NCI-H2107 treated with DMSO at 0.1 percent for 48 hours (cell line): ENCODE results near the gene SLC2A1.
A peak's percentile ranks its signal among the peaks of the same experiment; 100 is the strongest.

Experiments
- DNase-seq: peaks from one replicate; lab custom pipeline; 2025; ENCODE audit not compliant: unreplicated experiment; lab: John Stamatoyannopoulos, UW

SLC2A1 gene

GRCh38 chr1:42979896-42980800, 21.5 kb upstream of the SLC2A1 start:
- DNase-seq = no peak

DNA sequence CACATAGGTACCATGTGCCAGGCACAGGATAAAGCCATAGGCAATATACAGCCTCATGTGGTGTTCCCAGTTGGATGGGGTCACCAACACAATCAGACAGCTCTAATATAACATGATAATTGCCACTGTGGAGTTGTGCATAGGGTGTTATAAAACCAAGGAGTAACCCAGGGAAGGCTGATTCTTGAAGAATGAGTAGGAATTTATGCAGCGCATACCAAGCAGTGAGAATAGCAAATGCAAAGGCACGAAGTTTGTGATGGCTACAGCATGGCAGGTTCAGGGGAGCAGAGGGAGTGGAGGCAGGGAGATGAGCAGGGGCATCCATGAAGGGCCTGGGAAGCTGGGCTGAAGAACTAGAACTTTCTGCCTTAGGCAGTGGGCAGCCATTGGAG, 20.4 kb upstream of the SLC2A1 start:
- DNase-seq = no peak

DNA sequence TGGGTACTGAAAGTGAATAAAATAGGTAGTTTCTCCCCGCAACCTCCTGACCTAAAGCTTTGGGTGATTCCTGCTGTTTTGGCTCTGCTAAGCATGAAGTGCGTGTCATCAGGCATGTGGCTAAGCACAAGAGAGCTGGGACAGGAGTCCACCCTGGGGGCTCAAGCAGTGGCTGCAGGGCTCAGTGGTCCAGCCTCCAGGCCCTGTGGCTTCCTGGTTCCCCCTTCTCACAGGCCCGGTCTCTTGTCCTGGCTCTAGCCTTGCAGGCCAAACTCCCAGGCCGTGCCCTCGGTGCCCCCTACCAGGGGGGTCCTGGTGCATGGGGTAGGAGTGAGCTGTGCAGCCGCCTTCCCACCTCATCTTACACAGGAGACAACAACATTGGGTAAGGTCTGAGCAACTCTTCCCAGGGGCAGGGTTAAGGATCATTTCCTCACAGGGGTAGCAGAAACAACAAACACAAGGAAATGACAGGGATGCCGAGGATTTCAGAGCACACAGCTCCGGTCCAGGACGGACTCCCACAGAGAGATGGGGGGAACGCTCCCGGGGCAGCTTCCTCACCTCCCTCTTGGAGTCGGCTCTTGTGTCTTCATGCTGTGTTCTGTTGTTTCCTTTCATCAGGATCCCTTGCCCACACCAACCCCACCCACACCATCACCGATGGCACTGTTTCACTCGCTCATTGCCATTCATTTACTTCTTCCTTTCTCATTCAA, 19.8 kb upstream of the SLC2A1 start:
- DNase-seq = no peak

- DNase-seq = no peak
These were observed 19.0 kb upstream of the SLC2A1 start for GRCh38 chr1:42977653-42978052.

DNA sequence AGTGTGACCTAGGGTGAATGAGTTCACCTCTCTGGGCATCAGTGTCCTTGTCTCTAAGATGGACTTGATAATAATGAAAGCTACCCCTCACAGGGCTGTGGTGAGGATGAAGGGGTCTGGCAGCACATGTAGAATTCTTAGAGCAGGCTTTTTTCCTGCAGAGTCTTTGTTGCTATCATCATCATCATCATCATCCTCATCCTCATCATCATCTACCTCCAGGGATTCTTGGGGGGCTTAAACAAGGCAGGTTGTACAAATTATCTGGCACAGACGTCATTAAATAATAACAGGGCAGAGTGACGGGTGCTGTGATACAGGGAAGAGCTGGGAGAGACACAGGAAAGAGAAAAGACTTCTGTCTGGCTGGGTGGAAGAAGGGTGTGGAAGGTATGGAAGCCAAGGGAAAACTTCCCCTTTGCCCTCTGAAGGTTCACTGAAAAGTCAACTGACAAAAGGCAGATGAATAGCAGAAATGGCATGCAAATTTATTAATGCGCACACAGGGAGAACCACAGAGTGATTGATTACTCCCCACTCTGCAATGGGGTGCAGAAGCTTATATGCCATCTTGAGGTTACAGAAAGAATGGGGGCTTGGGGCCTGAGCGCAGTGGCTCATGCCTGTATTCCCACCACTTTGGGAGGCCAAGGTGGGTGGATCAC, 17.0 kb upstream of the SLC2A1 start:
- no peak for DNase-seq

- no peak for DNase-seq
These were observed 16.2 kb upstream of the SLC2A1 start for GRCh38 chr1:42974767-42975437.

- DNase-seq = no peak
These were observed 15.1 kb upstream of the SLC2A1 start for GRCh38 chr1:42973799-42974198.

DNA sequence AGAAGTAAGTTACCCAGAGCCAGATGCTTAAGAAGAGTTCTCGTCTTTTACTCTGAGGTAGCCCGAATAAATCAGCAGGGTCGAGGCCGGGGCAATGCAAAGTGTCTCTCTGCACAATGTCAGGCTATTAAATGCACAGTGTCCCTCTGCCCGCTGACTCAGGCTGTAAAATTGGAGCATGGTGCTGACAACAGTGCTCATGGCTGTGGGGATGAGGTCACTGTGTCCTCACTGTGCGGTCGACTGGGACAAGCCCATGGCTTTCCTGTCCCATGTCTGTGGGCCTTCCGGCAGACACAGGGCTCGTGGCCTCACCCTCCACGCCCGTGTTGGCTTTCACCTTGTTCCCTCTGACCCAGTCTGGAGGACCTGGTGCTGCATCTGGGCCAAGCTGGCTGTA, 14.6 kb upstream of the SLC2A1 start:
- no peak for DNase-seq

- no peak for DNase-seq
These were observed 13.2 kb upstream of the SLC2A1 start for GRCh38 chr1:42971841-42972291.

DNA sequence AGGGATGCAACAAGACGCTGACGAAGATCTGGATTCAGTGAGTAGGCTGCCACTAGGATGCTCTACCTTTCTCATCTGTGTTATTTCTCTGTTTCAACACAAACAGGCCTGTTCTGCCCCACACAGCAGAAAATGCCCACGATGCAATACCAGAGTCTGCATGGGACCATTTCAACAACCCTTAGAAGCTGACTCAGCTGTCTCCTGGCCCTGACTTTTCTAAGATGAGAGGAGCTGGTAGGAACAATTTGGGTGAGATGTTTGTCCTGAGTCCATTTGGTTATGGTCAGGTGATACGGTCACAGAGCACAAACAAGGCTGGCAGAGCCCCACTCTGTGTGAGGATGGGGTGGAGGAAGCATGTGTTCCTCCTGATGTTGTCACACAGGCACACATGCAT, 11.5 kb upstream of the SLC2A1 start:
- DNase-seq = no peak

DNA sequence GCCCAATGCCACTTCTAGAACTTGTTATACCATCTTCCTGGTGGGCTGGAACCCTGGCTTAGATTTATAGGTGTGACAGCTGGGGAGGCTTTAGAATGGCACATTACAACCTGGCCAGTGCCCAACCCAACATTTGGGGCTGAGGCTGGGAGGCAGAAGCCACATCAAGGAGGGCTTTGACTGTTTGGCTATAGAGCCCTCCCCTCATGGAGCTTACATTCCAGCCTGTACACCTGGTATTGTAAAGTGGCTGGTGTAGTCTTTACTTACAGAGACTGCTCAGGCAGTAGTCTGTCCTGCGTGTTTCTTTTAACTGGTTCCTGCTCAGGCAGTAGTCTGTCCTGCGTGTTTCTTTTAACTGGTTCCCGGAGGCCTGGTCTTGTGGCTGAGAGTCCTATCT, 10.0 kb upstream of the SLC2A1 start:
- DNase-seq = no peak

DNA sequence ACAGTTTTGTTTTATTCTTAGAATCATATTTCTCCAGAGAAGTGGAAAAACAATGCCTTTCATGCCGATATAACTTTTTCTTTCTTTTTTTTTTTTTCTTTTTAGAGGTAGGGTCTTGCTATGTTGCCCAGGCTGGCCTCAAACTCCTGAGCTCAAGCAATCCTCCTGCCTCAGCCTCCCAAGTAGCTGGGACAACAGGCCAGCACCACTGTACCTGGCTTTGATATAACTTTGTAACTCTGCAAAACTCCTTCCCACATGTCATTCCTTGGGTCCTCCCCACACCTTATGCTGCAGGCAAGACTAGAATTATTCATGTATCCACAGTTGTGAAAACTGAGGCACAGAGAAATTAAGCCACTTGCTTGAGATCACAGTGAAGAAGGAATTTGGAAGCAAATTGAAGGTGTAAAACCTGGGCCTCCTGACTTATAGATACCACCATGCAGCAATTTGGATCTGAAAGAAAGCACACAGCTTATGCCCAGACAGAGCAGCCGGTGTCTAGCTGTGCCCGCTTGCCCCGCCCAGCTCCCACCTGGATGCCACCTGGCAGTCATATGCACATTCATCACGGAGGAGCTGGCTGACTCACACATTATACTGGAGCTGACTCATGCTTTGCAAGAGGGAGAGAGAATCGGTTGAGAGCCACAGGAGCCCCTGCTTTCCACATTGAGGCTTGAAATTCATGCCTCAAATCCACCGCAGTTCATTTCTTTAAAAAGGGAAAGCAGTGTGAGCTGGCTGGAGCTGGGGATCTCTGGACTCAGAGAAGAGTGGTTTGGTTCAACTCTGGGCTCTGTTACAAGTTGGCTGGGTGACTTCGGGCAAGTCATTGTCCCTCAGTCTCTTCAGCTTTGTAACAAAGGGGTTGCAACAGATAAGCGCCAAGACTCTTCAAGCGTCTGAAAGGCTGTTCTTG, 8.3 kb upstream of the SLC2A1 start:
- DNase-seq = peak; percentile 93

DNA sequence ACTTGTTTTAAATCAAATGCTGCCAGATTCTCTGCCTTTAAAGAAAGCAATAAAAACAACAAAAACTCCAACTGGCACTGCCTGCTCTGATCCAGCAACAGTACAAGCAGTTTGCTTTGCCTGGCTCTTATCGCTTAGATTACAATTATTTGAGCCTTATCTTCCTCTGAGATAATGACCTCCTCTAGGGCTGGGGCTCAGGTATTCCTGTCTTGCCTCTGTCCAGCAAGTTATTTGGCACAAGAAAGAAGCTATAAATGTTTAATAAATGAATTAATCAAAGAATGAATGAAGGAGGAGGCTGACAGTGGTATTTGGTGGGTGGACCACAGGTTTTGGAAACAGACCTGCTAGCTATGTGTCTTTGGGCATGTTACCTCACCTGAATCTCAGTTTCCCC, 6.7 kb upstream of the SLC2A1 start:
- DNase-seq = no peak

GRCh38 chr1:42964044-42964812, 5.6 kb upstream of the SLC2A1 start:
- no peak for DNase-seq

DNA sequence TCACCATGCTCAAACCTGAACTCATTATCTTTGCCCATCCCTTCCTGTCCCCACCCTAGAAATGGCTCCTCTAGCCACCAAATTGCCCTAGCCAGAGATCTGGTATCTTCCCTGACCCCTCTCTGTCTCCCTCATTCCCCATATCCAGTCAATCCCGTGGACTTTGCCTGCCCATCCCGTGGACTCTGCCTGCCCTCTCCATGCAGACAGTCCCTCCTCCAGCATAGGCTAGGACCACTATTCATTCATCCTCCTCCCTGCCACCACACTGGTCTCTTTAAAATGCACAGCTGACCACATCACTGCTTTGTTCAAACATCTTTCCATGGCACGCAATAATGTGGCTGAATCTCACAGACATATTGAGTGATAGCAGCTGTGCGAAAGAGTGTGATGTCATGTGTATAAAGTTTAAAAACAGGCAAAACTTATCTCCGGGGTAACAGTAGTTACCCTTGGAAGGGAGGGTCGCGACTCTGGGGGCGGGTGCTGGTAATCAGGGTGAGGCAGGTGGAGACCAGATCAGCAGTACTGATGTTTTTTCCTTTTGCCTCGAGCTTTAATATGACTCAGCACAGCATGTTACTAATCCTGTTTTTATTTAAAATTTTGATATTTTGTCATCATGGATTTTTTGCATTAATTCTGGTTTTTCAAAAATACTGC, 4.8 kb upstream of the SLC2A1 start:
- DNase-seq = no peak

DNA sequence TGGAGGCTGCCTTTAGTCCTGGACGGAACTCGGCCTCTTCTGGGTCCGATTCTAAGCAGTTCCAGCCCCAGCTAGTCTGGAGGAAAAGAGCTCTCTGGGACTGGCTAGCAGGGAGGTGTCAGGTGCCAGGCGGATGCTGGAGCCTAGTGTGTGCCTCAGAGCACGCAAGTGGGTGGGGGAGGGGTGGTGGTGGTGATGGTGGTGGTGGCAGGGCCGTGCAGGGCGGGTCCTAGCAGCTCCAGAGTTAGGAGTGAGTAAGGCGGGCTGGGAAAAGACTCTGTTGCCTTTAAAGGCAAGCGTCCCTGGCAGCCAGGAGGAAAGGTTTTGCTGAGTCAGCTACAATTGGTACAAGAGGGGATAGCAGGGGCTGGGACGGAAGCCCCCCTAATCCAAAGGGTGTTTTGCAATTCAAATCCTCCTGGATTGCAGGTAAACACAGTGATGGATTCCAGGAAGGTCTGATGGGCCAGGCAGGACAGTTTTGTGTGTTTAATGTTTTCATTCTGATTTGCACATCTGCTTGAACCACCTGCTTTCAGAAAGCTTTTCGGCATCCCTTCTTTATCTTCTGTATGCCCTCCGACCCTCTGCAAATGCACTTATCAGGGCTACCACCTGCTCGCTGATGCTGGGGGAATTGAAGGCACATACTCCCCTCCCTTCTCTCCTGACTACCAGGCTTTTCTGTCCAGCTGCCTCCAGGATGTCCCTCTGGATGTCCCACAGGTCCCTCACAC, 4.1 kb upstream of the SLC2A1 start:
- DNase-seq = peak; percentile 89

GRCh38 chr1:42961312-42962091, 2.8 kb upstream of the SLC2A1 start:
- DNase-seq = no peak
